Endometrial microvascular endothelial cells (primary cell): Measurements from ENCODE around the gene POR. TPM values are rescaled to one million over a fixed set of nuclear protein-coding genes. Genes with fewer than 3 reads are reported as not detected.

ENCODE experiments used
- in situ Hi-C: cut with HindIII; loops from 2 replicates; pipeline ENCODE4 v1.10.0; 2017; ENCODE audit warnings: low sequenced_read_pairs, low pct_unique_long_range_greater_than_20kb; ENCODE audit errors: inconsistent ontology term
- total RNA-seq: library from RNA; depleted of rRNA; stranded (reverse); fragments of >200 nt; gene quantifications from one replicate; pipeline ENCODE4 v1.2.3, GENCODE V29; 2015; ENCODE audit errors: inconsistent ontology term

Gene POR
- total RNA-seq, 1 donor from 2014 or later, result 50.1 TPM

- in situ Hi-C loops, result no loop called here
Observed at GRCh38 chr7:75984130-75985008, 69.4 kb downstream of the POR start.

- in situ Hi-C loops, result no loop called here
Observed at GRCh38 chr7:75985009-75985517, 70.1 kb downstream of the POR start.

DNA sequence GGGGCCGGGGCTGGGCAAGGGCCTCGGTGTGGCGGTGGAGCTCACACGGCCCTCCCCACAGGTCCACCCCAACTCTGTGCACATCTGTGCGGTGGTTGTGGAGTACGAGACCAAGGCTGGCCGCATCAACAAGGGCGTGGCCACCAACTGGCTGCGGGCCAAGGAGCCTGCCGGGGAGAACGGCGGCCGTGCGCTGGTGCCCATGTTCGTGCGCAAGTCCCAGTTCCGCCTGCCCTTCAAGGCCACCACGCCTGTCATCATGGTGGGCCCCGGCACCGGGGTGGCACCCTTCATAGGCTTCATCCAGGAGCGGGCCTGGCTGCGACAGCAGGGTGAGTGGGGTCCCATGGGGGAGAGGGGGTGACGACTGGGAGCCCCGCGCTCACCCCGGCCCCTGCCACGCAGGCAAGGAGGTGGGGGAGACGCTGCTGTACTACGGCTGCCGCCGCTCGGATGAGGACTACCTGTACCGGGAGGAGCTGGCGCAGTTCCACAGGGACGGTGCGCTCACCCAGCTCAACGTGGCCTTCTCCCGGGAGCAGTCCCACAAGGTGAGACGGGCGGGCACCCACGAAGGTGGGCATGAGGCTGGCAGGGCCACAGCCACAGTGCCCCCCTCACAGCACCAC lies 70.7 kb downstream of the POR start:
- in situ Hi-C loops, result no loop called here

GRCh38 chr7:75986147-75986781 lies 71.3 kb downstream of the POR start:
- in situ Hi-C loops, result no loop called here

GRCh38 chr7:75987026-75987804 lies 72.3 kb downstream of the POR start:
- in situ Hi-C loops, result no loop called here

- in situ Hi-C loops, result no loop called here
Observed at GRCh38 chr7:75987805-75988567, 73.0 kb downstream of the POR start.

- in situ Hi-C loops, result no loop called here
Observed at GRCh38 chr7:75988568-75989499, 73.9 kb downstream of the POR start.

- in situ Hi-C loops, result no loop called here
Observed at GRCh38 chr7:75989500-75990388, 74.8 kb downstream of the POR start.

DNA sequence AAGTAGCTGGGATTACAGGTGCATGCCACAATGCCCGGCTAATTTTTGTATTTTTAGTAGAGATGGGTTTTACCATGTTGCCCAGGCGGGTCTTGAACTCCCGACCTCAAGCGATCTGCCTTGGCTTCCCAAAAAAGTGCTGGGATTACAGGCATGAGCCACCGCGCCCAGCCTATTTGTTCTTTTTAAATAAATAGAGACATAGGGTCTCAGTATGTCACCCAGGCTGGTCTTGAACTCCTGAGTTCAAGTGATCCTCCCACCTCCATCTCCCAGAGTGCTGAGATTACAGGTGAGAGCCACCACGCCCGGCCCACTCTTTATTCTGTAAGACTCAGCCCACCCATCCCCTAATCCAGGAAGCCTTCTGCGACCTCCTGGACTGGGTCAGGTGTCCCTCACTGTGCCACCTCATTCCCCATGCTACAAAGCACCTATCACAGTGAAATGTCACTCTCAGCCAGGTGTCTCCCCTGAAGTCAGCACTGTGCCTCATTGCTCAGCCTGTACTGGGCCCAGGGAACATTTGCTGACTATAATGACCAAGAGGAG lies 76.7 kb downstream of the POR start:
- in situ Hi-C loops, result no loop called here

- in situ Hi-C loops, result no loop called here
Observed at GRCh38 chr7:75992083-75992755, 77.3 kb downstream of the POR start.

DNA sequence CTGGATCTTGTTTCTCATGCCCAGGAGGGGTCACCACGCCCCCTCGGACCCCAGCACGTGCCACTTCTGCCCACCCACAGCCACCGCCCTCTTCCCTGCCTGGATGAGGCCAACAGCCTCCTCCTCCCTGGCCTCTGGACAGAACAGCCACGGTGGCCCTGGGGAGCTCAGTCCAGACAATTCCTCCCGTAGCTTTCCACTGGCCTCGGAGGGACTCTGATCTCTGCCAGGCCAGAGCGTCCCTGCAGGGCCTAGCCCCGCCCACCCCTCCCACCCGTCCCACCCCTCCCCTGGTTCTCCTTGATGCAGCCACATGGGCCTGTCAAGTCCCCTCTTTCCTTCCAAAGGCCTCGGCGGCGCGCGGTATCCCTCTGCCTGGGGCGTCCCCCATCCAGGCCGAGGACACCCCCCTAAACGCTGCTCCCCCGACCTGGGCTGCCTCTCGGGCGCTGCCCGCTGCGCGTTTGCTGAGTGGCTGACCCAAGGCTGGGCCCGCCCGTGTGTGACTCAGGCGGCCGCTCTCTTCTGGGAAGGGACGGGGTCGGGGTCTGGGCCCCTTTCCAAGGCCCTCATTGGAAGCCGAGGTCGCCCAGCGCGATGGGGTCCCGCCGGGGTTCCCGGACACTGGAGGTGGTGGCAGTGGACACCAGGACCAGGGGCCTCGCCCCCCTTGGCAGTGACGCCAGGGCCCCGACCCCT lies 78.9 kb downstream of the POR start:
- in situ Hi-C loops, result no loop called here

DNA sequence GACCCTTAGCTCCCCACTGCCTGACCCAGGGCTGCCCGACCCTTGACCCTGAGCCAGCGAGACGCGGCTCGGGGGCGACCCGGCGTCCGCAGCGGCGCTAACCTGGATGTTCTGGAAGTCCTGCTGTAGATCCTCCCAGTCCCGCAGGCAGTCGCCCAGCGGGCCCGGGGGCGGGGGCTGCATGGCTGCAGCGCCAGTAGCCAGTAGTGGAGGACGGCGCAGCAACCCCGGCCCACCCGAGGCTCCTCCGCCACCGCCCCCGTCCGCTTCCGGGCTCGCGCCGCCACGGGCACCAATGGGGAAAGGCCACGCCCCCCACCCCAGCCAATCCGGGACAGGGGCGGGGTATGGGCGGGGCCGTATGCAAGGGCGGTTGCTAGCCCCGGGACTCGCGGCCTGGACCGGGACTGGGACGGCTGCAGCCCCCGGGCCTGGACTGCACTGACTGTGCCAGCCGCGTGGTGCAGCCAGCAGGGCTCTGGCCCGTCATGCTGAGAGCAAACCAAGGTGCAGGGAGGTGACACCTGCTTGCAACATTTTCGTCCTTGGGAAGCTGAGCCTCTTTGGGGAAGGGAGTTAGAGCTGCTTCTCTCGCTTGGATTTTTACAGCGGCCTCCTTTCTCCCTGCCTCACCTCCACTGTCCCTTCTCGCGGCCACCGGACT lies 79.6 kb downstream of the POR start, which contains the start of gene TMEM120A:
Gene TMEM120A, minus strand, starts transcription at position 208 of the 664 bp plus-strand sequence. Its CDS starts 25 bp downstream, at position 183.
- in situ Hi-C loops, result no loop called here

- in situ Hi-C loops, result no loop called here
Observed at GRCh38 chr7:75995052-75995471, 80.1 kb downstream of the POR start.

DNA sequence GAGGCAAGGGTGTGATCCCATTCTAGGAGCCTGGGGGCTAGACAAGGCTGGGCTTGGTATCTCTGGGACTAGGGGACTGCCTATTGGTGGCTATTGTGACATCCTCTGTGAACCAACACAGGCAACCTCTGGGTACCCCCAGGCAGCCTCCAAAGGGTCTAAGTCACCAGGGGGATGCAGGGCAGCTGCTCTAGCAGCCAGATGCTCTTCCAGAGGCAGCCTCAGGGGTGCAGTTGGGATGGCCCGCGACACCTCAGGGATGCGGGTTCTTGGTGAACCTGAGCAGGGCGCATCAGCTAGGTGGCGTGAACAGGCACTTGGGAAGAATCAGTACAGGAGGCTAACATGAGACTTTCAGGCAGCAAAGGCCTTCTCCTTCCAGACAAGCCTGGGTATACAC lies 81.0 kb downstream of the POR start:
- in situ Hi-C loops, result no loop called here
